NCI-H2081 treated with DMSO at 0.1 percent for 48 hours (cell line): ENCODE results near the gene IRAK4.

Experiments used
- DNase-seq: peaks from one replicate; lab custom pipeline; 2025; lab: John Stamatoyannopoulos, UW

IRAK4 gene

DNA sequence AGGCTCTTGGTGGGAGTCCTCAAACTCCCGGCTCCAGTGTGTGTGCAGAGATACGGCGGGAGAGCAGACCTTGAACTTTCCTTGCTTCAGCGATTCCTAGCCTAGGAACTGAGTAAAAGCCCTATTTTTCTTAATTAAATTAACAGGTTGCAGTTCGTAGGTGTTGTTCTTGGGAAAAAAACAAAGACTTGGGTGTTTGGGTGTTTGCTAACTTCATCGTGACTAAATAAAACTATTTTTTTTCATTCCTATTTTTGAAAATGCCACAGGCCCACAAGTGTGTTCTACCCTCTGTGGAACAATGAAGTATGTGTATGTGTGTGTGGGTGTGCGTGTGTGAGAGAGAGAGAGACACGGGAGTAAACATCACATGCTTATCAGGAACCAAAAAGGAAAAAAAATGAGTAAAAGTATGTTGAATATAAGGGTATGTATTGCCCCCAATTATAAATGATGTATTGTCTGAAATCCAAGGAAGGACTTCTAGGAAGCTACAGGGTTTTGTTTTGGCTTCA lies 77.8 kb downstream of the IRAK4 start:
- DNase-seq: no peak
